HEK293 (cell line): Measurements from ENCODE around the gene PYROXD2.
A peak's percentile ranks its signal among the peaks of the same experiment; 100 is the strongest.

Source experiments
- CTCF ChIA-PET: fragments of 350-600 bp; formaldehyde crosslinking; extraction: SDS; loops from one replicate; lab custom pipeline; 2021; ENCODE audit warnings: antibody characterized with exemption; lab: Yijun Ruan, JAX
- POLR2A ChIA-PET: fragments of 300-600 bp; formaldehyde crosslinking; extraction: SDS; loops from one replicate; lab custom pipeline; 2020; ENCODE audit warnings: antibody characterized with exemption, inconsistent platforms; lab: Yijun Ruan, JAX
- H3K27ac ChIP-seq: fragments of 200-500 bp; sonication (Bioruptor generic); 2 replicates; pipeline ENCODE4 v1.5.1; 2014; ENCODE audit warnings: low read depth, low read length, control low read depth, inconsistent platforms; ENCODE audit errors: extremely low read depth
- H3K36me3 ChIP-seq, 2 experiments: fragments of 200-500 bp in 1 of 2; sonication (Bioruptor generic) in 1 of 2; 1 replicate in 1 of 2; 2 replicates in 1 of 2; pipeline ENCODE4 v1.5.1; 2014 to 2017; ENCODE audit warnings: inconsistent platforms in 2 of 2, low read length in 2 of 2; ENCODE audit not compliant: control insufficient read depth in 2 of 2, insufficient read depth in 1 of 2
- H3K4me1 ChIP-seq: fragments of 200-500 bp; sonication (Bioruptor generic); 2 replicates; pipeline ENCODE4 v1.5.1; 2014; ENCODE audit warnings: mild to moderate bottlenecking, low read length, inconsistent platforms; ENCODE audit not compliant: control insufficient read depth, insufficient read depth
- H3K4me3 ChIP-seq: 2 replicates; pipeline ENCODE4 v1.5.1; 2011; ENCODE audit warnings: low read depth, mild to moderate bottlenecking, control low read depth, low read length, moderate library complexity
- H3K9me3 ChIP-seq: fragments of 200-500 bp; sonication (Bioruptor generic); 2 replicates; pipeline ENCODE4 v1.5.1; 2014; ENCODE audit warnings: low read depth, low read length, inconsistent platforms; ENCODE audit not compliant: control insufficient read depth, insufficient read depth
- HIC1 ChIP-seq: fragments of 450-650 bp; formaldehyde crosslinking; IDR thresholded peaks from 2 replicates; pipeline ENCODE4 v1.5.1; 2016; ENCODE audit warnings: missing biosample characterization, missing genetic modification characterization
- HOXD13 ChIP-seq: sonication (generic); formaldehyde crosslinking; IDR thresholded peaks from 2 replicates; pipeline ENCODE4 v1.8.0; 2022; ENCODE audit warnings: missing genetic modification reagents, borderline replicate concordance
- KLF1 ChIP-seq: fragments of 450-650 bp; formaldehyde crosslinking; IDR thresholded peaks from 2 replicates; pipeline ENCODE4 v1.5.1; 2016; ENCODE audit warnings: missing biosample characterization, missing genetic modification characterization
- KLF8 ChIP-seq: fragments of 450-650 bp; formaldehyde crosslinking; IDR thresholded peaks from 2 replicates; pipeline ENCODE4 v1.5.1; 2016; ENCODE audit warnings: missing biosample characterization, missing genetic modification characterization
- PRDM1 ChIP-seq: fragments of 450-650 bp; formaldehyde crosslinking; IDR thresholded peaks from 2 replicates; pipeline ENCODE4; 2016; ENCODE audit warnings: missing biosample characterization, missing genetic modification characterization
- SCRT2 ChIP-seq: fragments of 450-650 bp; formaldehyde crosslinking; IDR thresholded peaks from 2 replicates; pipeline ENCODE4 v1.5.1; 2016; ENCODE audit warnings: missing biosample characterization, missing genetic modification characterization
- WT1 ChIP-seq: fragments of 450-650 bp; formaldehyde crosslinking; IDR thresholded peaks from 2 replicates; pipeline ENCODE4 v1.5.1; 2016; ENCODE audit warnings: missing biosample characterization, missing genetic modification characterization
- ZBTB11 ChIP-seq: fragments of 450-650 bp; formaldehyde crosslinking; conservative IDR thresholded peaks from 2 replicates; pipeline ENCODE4 v1.5.1; 2016; ENCODE audit warnings: low read depth, missing biosample characterization, missing genetic modification characterization
- ZIC2 ChIP-seq: fragments of 450-650 bp; formaldehyde crosslinking; IDR thresholded peaks from 2 replicates; pipeline ENCODE4 v1.5.1; 2016; ENCODE audit warnings: missing biosample characterization, missing genetic modification characterization
- ZNF404 ChIP-seq: fragments of 450-650 bp; formaldehyde crosslinking; IDR thresholded peaks from 2 replicates; pipeline ENCODE4 v1.5.1; 2017; ENCODE audit warnings: missing biosample characterization, missing genetic modification characterization
- ZNF558 ChIP-seq: fragments of 450-650 bp; formaldehyde crosslinking; IDR thresholded peaks from 2 replicates; pipeline ENCODE4 v1.5.1; 2016; ENCODE audit warnings: missing biosample characterization, missing genetic modification characterization
- ZNF580 ChIP-seq: fragments of 450-650 bp; formaldehyde crosslinking; IDR thresholded peaks from 2 replicates; pipeline ENCODE4 v1.5.1; 2016; ENCODE audit warnings: missing biosample characterization, missing genetic modification characterization
- ZNF621 ChIP-seq: fragments of 450-650 bp; formaldehyde crosslinking; IDR thresholded peaks from 2 replicates; pipeline ENCODE4 v1.5.1; 2017; ENCODE audit warnings: missing biosample characterization, missing genetic modification characterization
- ZNF629 ChIP-seq: fragments of 450-650 bp; formaldehyde crosslinking; IDR thresholded peaks from 2 replicates; pipeline ENCODE4 v1.5.1; 2017; ENCODE audit warnings: missing biosample characterization, missing genetic modification characterization
- ZNF747 ChIP-seq: fragments of 450-650 bp; formaldehyde crosslinking; IDR thresholded peaks from 2 replicates; pipeline ENCODE4 v1.5.1; 2016; ENCODE audit warnings: missing biosample characterization, missing genetic modification characterization
- ZNF785 ChIP-seq: fragments of 450-650 bp; formaldehyde crosslinking; IDR thresholded peaks from 2 replicates; pipeline ENCODE4 v1.5.1; 2016; ENCODE audit warnings: missing biosample characterization, missing genetic modification characterization

PYROXD2 gene

GRCh38 chr10:98404571-98405359 is 10.2 kb downstream of the PYROXD2 start:
- H3K36me3 ChIP-seq = no peaks in the 10 kb centered on the region
- ChIA-PET CTCF (interaction anchor here (0.8 kb wide), 1 partner anchor 12 kb away, joined by 3 read pairs; no protein-coding TSS in a partner anchor), POLR2A (interaction anchor here (1.1 kb wide), 1 partner anchor 10 kb away, joined by 5 read pairs; the partner anchor contains the start of gene PYROXD2)
- no peak overlapping the region for H3K27ac ChIP-seq
- TF ChIP-seq PRDM1 (tag by site-specific recombination) (no peak), ZIC2 (tag by site-specific recombination) (peak; percentile 14; the same call in 1 of the 2 replicates), KLF1 (tag by site-specific recombination) (peak; percentile 98)
- H3K4me1 ChIP-seq = 0 out of 2 replicates have a peak, but pooled peaks cover 4% of the 10 kb centered on the region
- no peak overlapping the region for H3K4me3 ChIP-seq
- no peaks in the 10 kb centered on the region for H3K9me3 ChIP-seq

GRCh38 chr10:98403812-98404504 is 11.0 kb downstream of the PYROXD2 start:
- CTCF ChIA-PET = interaction anchor here (0.8 kb wide), 1 partner anchor 11 kb away, joined by 3 read pairs; no protein-coding TSS in a partner anchor
- Histone ChIP-seq H3K4me1 (0 out of 2 replicates have a peak, but pooled peaks cover 4% of the 10 kb centered on the region), H3K4me3 (no peak overlapping the region), H3K27ac (no peak overlapping the region), H3K9me3 (no peaks in the 10 kb centered on the region), H3K36me3 (no peaks in the 10 kb centered on the region)
- TF ChIP-seq HOXD13 (CRISPR knock-in tag) = no peak
- TF ChIP-seq SCRT2 (tag by site-specific recombination) = no peak
- no peak for TF ChIP-seq HIC1 (tag by site-specific recombination)
- no peak for TF ChIP-seq ZNF404 (tag by site-specific recombination)
- TF ChIP-seq ZNF621 = no peak
- TF ChIP-seq ZBTB11 (tag by site-specific recombination) = no peak
- TF ChIP-seq ZNF785 = no peak
- no peak for TF ChIP-seq WT1
- TF ChIP-seq ZNF580 (tag by site-specific recombination) = no peak
- no peak for TF ChIP-seq KLF8 (tag by site-specific recombination)
- no peak for TF ChIP-seq ZNF629 (tag by site-specific recombination)
- no peak for TF ChIP-seq ZNF747
- no peak for TF ChIP-seq ZNF558 (tag by site-specific recombination)
- POLR2A ChIA-PET = no interaction called here
